ENCODE measurements around the gene CAMTA1.

CAMTA1 gene

GRCh38 chr1:7667625-7668218 lies 882.5 kb downstream of the CAMTA1 start (continued):
- TF ChIP-seq, protein P1, sequence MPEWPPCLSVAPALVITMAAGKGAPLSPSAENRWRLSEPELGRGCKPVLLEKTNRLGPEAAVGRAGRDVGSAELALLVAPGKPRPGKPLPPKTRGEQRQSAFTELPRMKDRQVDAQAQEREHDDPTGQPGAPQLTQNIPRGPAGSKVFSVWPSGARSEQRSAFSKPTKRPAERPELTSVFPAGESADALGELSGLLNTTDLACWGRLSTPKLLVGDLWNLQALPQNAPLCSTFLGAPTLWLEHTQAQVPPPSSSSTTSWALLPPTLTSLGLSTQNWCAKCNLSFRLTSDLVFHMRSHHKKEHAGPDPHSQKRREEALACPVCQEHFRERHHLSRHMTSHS (tag by site-specific recombination; IDR thresholded peaks at IDR 0.05): no peak
- TF ChIP-seq ZNF280C (tag by site-specific recombination; IDR thresholded peaks at IDR 0.05) (no peak), ZNF610 (tag by site-specific recombination; IDR thresholded peaks at IDR 0.05; ENCODE audit: borderline replicate concordance) (peak; percentile 94), YY2 (tag by site-specific recombination; IDR thresholded peaks at IDR 0.05) (0 out of 2 replicates have a peak, but pooled peaks have one; percentile 41), ZNF654 (tag by site-specific recombination; IDR thresholded peaks at IDR 0.05; ENCODE audit: low read depth) (peak; percentile 77), KLF16 (tag by site-specific recombination; IDR thresholded peaks at IDR 0.05) (no peak), ZNF280D (tag by site-specific recombination; IDR thresholded peaks at IDR 0.05) (no peak), HIC1 (tag by site-specific recombination; IDR thresholded peaks at IDR 0.05) (peak; percentile 29; the same call in 1 of the 2 replicates), ZNF777 (tag by site-specific recombination; IDR thresholded peaks at IDR 0.05; ENCODE audit: borderline replicate concordance) (no peak), ZNF223 (tag by site-specific recombination; IDR thresholded peaks at IDR 0.05) (no peak), MZF1 (tag by site-specific recombination; IDR thresholded peaks at IDR 0.05; ENCODE audit: borderline replicate concordance) (no peak), ZSCAN30 (tag by site-specific recombination; IDR thresholded peaks at IDR 0.05) (peak; percentile 84), ZNF121 (tag by site-specific recombination; IDR thresholded peaks at IDR 0.05) (no peak), ZNF561 (tag by site-specific recombination; IDR thresholded peaks at IDR 0.05; ENCODE audit: borderline replicate concordance) (no peak), ZNF157 (tag by site-specific recombination; IDR thresholded peaks at IDR 0.05) (no peak)
- TF ChIP-seq, protein P2, sequence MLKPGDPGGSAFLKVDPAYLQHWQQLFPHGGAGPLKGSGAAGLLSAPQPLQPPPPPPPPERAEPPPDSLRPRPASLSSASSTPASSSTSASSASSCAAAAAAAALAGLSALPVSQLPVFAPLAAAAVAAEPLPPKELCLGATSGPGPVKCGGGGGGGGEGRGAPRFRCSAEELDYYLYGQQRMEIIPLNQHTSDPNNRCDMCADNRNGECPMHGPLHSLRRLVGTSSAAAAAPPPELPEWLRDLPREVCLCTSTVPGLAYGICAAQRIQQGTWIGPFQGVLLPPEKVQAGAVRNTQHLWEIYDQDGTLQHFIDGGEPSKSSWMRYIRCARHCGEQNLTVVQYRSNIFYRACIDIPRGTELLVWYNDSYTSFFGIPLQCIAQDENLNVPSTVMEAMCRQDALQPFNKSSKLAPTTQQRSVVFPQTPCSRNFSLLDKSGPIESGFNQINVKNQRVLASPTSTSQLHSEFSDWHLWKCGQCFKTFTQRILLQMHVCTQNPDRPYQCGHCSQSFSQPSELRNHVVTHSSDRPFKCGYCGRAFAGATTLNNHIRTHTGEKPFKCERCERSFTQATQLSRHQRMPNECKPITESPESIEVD (tag by site-specific recombination; IDR thresholded peaks at IDR 0.05): no peak
- TF ChIP-seq, protein P3, sequence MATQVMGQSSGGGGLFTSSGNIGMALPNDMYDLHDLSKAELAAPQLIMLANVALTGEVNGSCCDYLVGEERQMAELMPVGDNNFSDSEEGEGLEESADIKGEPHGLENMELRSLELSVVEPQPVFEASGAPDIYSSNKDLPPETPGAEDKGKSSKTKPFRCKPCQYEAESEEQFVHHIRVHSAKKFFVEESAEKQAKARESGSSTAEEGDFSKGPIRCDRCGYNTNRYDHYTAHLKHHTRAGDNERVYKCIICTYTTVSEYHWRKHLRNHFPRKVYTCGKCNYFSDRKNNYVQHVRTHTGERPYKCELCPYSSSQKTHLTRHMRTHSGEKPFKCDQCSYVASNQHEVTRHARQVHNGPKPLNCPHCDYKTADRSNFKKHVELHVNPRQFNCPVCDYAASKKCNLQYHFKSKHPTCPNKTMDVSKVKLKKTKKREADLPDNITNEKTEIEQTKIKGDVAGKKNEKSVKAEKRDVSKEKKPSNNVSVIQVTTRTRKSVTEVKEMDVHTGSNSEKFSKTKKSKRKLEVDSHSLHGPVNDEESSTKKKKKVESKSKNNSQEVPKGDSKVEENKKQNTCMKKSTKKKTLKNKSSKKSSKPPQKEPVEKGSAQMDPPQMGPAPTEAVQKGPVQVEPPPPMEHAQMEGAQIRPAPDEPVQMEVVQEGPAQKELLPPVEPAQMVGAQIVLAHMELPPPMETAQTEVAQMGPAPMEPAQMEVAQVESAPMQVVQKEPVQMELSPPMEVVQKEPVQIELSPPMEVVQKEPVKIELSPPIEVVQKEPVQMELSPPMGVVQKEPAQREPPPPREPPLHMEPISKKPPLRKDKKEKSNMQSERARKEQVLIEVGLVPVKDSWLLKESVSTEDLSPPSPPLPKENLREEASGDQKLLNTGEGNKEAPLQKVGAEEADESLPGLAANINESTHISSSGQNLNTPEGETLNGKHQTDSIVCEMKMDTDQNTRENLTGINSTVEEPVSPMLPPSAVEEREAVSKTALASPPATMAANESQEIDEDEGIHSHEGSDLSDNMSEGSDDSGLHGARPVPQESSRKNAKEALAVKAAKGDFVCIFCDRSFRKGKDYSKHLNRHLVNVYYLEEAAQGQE (tag by site-specific recombination; IDR thresholded peaks at IDR 0.05): no peak

Measured in HEK293 (cell line).